Fibroblast of lung (primary cell): ENCODE measurements around the gene SNRPA1. TPM values are rescaled to one million over a fixed set of nuclear protein-coding genes. Genes with fewer than 3 reads are reported as not detected.
A peak's percentile ranks its signal among the peaks of the same experiment; 100 is the strongest.
"Not testable (repeated sequence)": the region's sequence is repeated elsewhere in the genome, so short reads cannot be mapped to it uniquely, and the experiment has no call there.

Experiments used
- DNase-seq, 2 donors: peaks; one replicate each; pipeline versions ENCODE4 v3.0.0 to v3.0.0-alpha.2; 2010; ENCODE audit warnings: low read depth in 2 of 2
- H2AFZ ChIP-seq: 2 replicates; pipeline ENCODE4 v1.5.1; 2012; ENCODE audit warnings: low read length, control low read depth, inconsistent platforms
- H3K27ac ChIP-seq: 2 replicates; pipeline ENCODE4 v1.5.1; 2011; ENCODE audit warnings: low read length, control low read depth; ENCODE audit not compliant: insufficient read depth
- H3K27me3 ChIP-seq: 2 replicates; pipeline ENCODE4 v1.5.1; 2011; ENCODE audit warnings: mild to moderate bottlenecking, low read length; ENCODE audit not compliant: control insufficient read depth, insufficient read depth
- H3K36me3 ChIP-seq: 2 replicates; pipeline ENCODE4 v1.5.1; 2011; ENCODE audit warnings: low read length; ENCODE audit not compliant: control insufficient read depth, insufficient read depth
- H3K4me1 ChIP-seq: 2 replicates; pipeline ENCODE4 v1.5.1; 2011; ENCODE audit warnings: low read length; ENCODE audit not compliant: control insufficient read depth, insufficient read depth; ENCODE audit errors: extremely low read depth
- H3K4me2 ChIP-seq: 2 replicates; pipeline ENCODE4 v1.5.1; 2011; ENCODE audit warnings: low read length, control low read depth; ENCODE audit not compliant: insufficient read depth; ENCODE audit errors: extremely low read depth
- H3K4me3 ChIP-seq, 4 experiments: fragments of 200-600 bp in 1 of 4; sonication (generic) in 1 of 4; replicated peaks in 1 of 4; 2 replicates each; pipeline ENCODE4 v1.5.1; 2011 to 2016; ENCODE audit warnings: low read length in 4 of 4, low read depth in 3 of 4, mild to moderate bottlenecking in 3 of 4, control low read depth in 2 of 4, inconsistent platforms in 1 of 4, mixed read lengths in 1 of 4; ENCODE audit not compliant: insufficient read depth in 1 of 4; ENCODE audit errors: control extremely low read depth in 1 of 4
- H3K79me2 ChIP-seq: 2 replicates; pipeline ENCODE4 v1.5.1; 2012; ENCODE audit warnings: mild to moderate bottlenecking, low read length, inconsistent platforms; ENCODE audit not compliant: control insufficient read depth, insufficient read depth
- H3K9ac ChIP-seq: 2 replicates; pipeline ENCODE4 v1.5.1; 2011; ENCODE audit warnings: mild to moderate bottlenecking, low read length, control low read depth; ENCODE audit not compliant: insufficient read depth
- H3K9me3 ChIP-seq: 2 replicates; pipeline ENCODE4 v1.5.1; 2012; ENCODE audit warnings: low read depth, low read length; ENCODE audit not compliant: control insufficient read depth, insufficient read depth
- H4K20me1 ChIP-seq: 2 replicates; pipeline ENCODE4 v1.5.1; 2011; ENCODE audit warnings: low read length; ENCODE audit not compliant: control insufficient read depth, insufficient read depth; ENCODE audit errors: extremely low read depth
- CTCF ChIP-seq, 2 donors: IDR thresholded peaks in 1 of 2; conservative IDR thresholded peaks in 1 of 2; 1 replicate in 1 of 2; 2 replicates in 1 of 2; pipeline ENCODE4 v1.5.1; 2011 to 2012; ENCODE audit warnings: low read length in 2 of 2, control low read depth in 1 of 2, inconsistent platforms in 1 of 2, low read depth in 1 of 2, mild to moderate bottlenecking in 1 of 2
- EZH2 ChIP-seq: IDR thresholded peaks from 2 replicates; pipeline ENCODE4 v1.5.1; 2012; ENCODE audit warnings: low read length, control low read depth, mild to moderate bottlenecking; ENCODE audit errors: missing control alignments
- polyA plus RNA-seq, 2 donors: library from polyadenylated mRNA; depleted of rRNA in 1 of 2; stranded (reverse) in 1 of 2; unstranded in 1 of 2; fragments of >200 nt; gene quantifications; 2 replicates each; pipeline ENCODE4 v1.2.1, GENCODE V29; 2011 to 2012; ENCODE audit warnings: missing spikeins in 1 of 2
- total RNA-seq: library from RNA; depleted of rRNA; stranded (reverse); fragments of >200 nt; gene quantifications from 2 replicates; pipeline ENCODE4 v1.2.1, GENCODE V29; 2014

SNRPA1 gene
- total and polyA plus RNA-seq, 2 donors (not counting 1 experiment from before 2014, with no cell fraction given), result 12.9 to 90.3 TPM

DNA sequence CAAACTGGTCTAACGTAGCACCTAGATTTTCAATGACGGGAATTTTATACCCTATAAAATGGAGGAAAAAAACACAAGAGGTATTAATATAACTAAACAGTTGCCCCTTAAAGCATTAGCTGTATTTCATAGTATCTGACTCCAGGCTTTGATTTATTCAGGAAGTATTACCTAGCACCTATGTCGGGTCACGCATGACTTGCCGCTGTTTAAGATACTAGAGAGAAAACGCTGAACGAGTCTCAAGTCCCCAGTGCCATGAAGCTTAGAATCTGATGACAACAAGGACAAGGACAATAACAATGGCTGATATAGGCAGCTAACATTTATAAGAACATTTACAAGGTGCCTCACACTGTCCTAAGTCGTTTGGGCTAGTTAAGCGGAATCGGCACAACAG lies 1.9 kb downstream of the SNRPA1 start:
- no peak for DNase-seq
- Histone ChIP-seq H3K27ac (no peak overlapping the region), H3K4me1 (peaks cover 4% of the 10 kb centered on the region), H3K9ac (no peak overlapping the region), H2AFZ (no peak overlapping the region), H3K36me3 (peaks cover 2% of the 10 kb centered on the region), H4K20me1 (no peaks in the 10 kb centered on the region), H3K79me2 (peaks cover 60% of the 10 kb centered on the region), H3K4me2 (peak overlapping the region; percentile 95), H3K27me3 (no peaks in the 10 kb centered on the region), H3K4me3 (peak overlapping the region; percentile 63 to 96 (median 94)), H3K9me3 (no peaks in the 10 kb centered on the region)
- no peak for TF ChIP-seq EZH2
- TF ChIP-seq CTCF (conservative IDR thresholded peaks at IDR 0.05 in 1 of 2, IDR thresholded peaks at IDR 0.05 in 1 of 2; ENCODE audit: low read depth in 1 of 2, low read length in 2 of 2), result no peak

DNA sequence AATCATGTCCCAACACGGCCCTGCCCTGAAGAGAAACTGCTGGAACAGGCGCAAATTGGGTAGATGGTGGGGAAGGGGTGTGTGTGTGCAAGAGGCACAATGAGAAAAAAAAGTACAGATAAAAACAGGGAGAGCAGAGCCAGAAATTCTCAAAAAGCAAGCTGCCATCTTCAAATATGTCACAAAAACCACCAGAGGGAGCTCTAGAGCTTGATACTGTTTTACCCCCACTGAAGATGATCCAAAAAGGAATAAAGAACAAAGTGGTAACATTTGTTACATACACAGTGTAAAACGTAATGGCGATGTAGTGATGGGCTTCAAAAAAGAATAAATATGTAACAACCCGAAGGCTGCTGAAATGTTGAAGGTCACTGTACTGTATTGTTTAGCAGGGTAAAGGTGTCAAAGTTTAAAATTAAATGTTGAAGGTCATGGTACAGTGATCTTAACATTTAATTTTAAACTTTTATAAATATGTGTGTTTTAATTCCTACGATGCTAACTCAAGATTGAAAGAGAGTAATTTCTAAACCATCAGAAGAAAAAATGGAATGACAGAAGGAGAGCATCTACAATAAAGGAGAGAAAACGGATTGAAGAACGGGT lies 6.0 kb downstream of the SNRPA1 start:
- Histone ChIP-seq H3K9me3 (no peaks in the 10 kb centered on the region), H2AFZ (no peak overlapping the region), H3K36me3 (peaks cover 6% of the 10 kb centered on the region), H3K4me1 (peaks cover 4% of the 10 kb centered on the region), H3K4me3 (no peak overlapping the region), H3K79me2 (peaks cover 58% of the 10 kb centered on the region), H3K27ac (no peak overlapping the region), H3K9ac (no peak overlapping the region), H4K20me1 (no peaks in the 10 kb centered on the region), H3K27me3 (no peaks in the 10 kb centered on the region), H3K4me2 (no peak overlapping the region)
- TF ChIP-seq CTCF (conservative IDR thresholded peaks at IDR 0.05 in 1 of 2, IDR thresholded peaks at IDR 0.05 in 1 of 2; ENCODE audit: low read depth in 1 of 2, low read length in 2 of 2), result peak; percentile 49 to 63
- TF ChIP-seq EZH2, result no peak
- DNase-seq, result peak in 1 of 2 donors; percentile 66

DNA sequence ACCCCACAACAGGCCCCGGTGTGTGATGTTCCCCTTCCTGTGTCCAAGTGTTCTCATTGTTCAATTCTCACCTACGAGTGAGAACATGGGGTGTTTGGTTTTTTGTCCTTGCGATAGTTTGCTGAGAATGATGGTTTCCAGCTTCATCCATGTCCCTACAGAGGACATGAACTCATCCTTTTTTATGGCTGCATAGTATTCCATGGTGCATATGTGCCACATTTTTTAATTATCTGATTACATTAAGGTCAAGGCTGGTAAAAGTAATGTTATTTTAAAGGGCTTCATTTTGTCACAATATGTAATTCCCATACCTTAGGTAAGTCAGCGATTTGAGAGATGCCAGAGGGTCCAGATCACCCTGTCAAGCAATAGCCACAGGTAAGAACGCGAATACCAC lies 7.7 kb downstream of the SNRPA1 start:
- H3K27me3 ChIP-seq, H3K27ac ChIP-seq, H3K9me3 ChIP-seq, H2AFZ ChIP-seq, H3K4me3 ChIP-seq, H3K4me1 ChIP-seq, H3K36me3 ChIP-seq, H3K9ac ChIP-seq, H3K4me2 ChIP-seq, DNase-seq, H4K20me1 ChIP-seq: not testable (repeated sequence)
- H3K79me2 ChIP-seq, result peaks cover 41% of the 10 kb centered on the region
